Measurements from ENCODE around the gene CALHM2. TPM values are rescaled to one million over a fixed set of nuclear protein-coding genes. Genes with fewer than 3 reads are reported as not detected.

Gene CALHM2
- total and polyA plus RNA-seq, 2 of the 13 experiments (the other 11 are each of a cell fraction or from before 2014, with no cell fraction given), result 0.15 TPM; not detected in 1

GRCh38 chr10:103466734-103467133, 14.6 kb upstream of the CALHM2 start:
- Histone ChIP-seq H3K36me3 (replicated peaks in 1 of 2; ENCODE audit: control insufficient read depth in 1 of 2, insufficient read depth in 2 of 2, low read length in 2 of 2) (no peaks in the 10 kb centered on the region), H4K20me1 (ENCODE audit: insufficient read depth, low read length) (no peaks in the 10 kb centered on the region), H3K27ac (ENCODE audit: extremely low read length, insufficient read depth, low read length) (no peak overlapping the region), H3K4me1 (ENCODE audit: insufficient read depth, low read length) (peaks cover 12% of the 10 kb centered on the region), H3K4me2 (ENCODE audit: low read depth, low read length) (peak overlapping the region; percentile 27; the same call in 1 of the 2 replicates), H3K79me2 (ENCODE audit: insufficient read depth, low read length) (no peaks in the 10 kb centered on the region), H3K27me3 (ENCODE audit: control insufficient read depth in 1 of 2, insufficient read depth in 2 of 2, low read length in 2 of 2) (peaks cover 0 to 36% of the 10 kb centered on the region in 2 experiments; a peak in 3 of 5 replicates), H2AFZ (ENCODE audit: low read length) (no peak overlapping the region), H3K4me3 (replicated peaks in 1 of 3; ENCODE audit: insufficient read depth in 1 of 3, low read depth in 2 of 3, low read length in 3 of 3) (no peak overlapping the region), H3K9ac (ENCODE audit: insufficient read depth, low read depth, low read length) (no peak overlapping the region), H3K9me3 (ENCODE audit: low read length) (no peaks in the 10 kb centered on the region)
- TF ChIP-seq ELF3 (CRISPR knock-in tag; IDR thresholded peaks at IDR 0.05) (no peak), ZNF800 (CRISPR knock-in tag; IDR thresholded peaks at IDR 0.05) (no peak), ZNF430 (CRISPR knock-in tag; IDR thresholded peaks at IDR 0.05) (no peak), ZNF839 (CRISPR knock-in tag; IDR thresholded peaks at IDR 0.05; ENCODE audit: borderline replicate concordance) (no peak), ZNF24 (IDR thresholded peaks at IDR 0.05) (no peak), ZNF281 (CRISPR knock-in tag; IDR thresholded peaks at IDR 0.05; ENCODE audit: borderline replicate concordance) (no peak), ELF1 (CRISPR knock-in tag; IDR thresholded peaks at IDR 0.05) (no peak), ZNF557 (CRISPR knock-in tag; IDR thresholded peaks at IDR 0.05) (no peak), DPF2 (CRISPR knock-in tag; IDR thresholded peaks at IDR 0.05; ENCODE audit: borderline replicate concordance, low read depth) (no peak), ETV5 (CRISPR knock-in tag; IDR thresholded peaks at IDR 0.05; ENCODE audit: borderline replicate concordance) (no peak), PHF20 (CRISPR knock-in tag; IDR thresholded peaks at IDR 0.05) (no peak), ZBTB33 (CRISPR knock-in tag; IDR thresholded peaks at IDR 0.05) (no peak), PITX1 (CRISPR knock-in tag; IDR thresholded peaks at IDR 0.05) (no peak), ISL2 (CRISPR knock-in tag; IDR thresholded peaks at IDR 0.05) (no peak), ZNF18 (CRISPR knock-in tag; IDR thresholded peaks at IDR 0.05; ENCODE audit: insufficient replicate concordance) (no peak)
- CTCF ChIA-PET (ENCODE audit: low intra/inter-chr PET ratio, low total read pairs), result no interaction called here
- FAIRE-seq (no peak), DNase-seq (ENCODE audit: low spot score) (no peak), ATAC-seq (no peak)
- no TSS peak for BruUV-seq (replicated peaks)
- POLR2A ChIA-PET, result no interaction called here
- WGBS (ENCODE audit: low lambda C conversion rate), result 22% methylated on average over 3 of the region's 3 CpGs
- intact Hi-C loops (cut with micrococcal nuclease; ENCODE audit: unreplicated experiment), result no loop called here
- in situ Hi-C loops (cut with HindIII; ENCODE audit: extremely low pct_ligation_motif_present, low pct_unique_long_range_greater_than_20kb), result no loop called here
